ENCODE data around the gene FBXO31.
"Not testable (repeated sequence)": the region's sequence is repeated elsewhere in the genome, so short reads cannot be mapped to it uniquely, and the experiment has no call there.

The FBXO31 gene

DNA sequence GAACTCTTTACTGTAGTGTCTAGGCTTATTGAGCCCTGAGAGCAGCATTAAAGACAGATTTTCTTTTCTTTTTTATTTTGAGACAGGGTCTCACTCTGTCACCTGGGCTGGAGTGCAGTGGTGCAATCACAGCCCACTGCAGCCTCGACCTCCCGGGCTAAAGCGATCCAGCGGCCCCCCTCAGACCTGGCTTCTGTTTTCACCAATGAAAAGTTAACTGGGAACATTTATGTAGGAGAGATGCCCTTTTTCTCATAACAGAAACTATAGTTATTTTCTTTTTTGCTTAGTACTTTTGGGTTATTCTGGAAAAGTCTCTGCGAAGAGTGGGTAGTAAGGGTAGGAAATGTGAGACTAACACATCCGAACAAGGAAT is 10.1 kb upstream of the FBXO31 start:
- no peak overlapping the region for H3K27ac ChIP-seq

DNA sequence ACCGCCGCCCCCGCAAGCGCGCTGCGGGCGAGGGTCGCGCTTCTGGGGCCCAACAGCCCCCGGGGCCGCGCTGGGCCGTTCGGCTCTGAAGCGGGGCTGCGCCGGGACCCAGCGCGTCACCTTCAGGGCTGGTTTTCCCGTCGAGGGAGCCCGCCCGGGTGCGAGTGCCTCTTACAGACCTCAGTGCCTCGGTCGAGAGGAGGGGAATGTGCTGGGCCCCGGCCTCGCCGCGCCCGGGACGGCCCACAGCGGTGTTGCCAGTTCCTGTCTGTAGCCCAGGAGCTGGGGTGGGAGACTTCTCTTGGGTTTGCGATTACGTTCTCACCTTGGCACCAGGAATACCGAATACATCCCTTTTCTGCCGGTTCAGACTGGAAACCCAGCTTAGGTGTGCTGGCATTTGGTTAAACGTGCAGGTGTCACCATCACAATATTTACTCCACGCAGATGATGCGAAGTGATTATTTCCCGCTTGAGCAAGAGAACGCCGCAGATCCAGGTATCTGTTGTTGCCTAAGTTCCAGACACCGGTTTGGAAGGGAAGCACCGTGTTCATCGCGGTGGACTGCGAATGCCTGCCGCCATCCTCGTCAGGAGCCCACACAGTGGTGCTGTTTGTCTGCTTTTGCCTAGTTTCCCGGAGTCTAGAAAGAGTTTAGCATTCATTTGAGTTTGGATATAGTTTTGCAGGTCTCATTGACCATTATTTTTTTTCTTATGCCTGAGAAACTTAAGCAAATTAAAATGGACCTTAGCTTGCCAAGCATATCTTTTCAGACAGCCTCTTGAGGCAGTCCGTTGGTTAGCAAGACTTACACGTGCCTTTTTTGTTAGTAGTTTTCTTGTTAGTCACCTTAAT is 9.5 kb upstream of the FBXO31 start:
- TF ChIP-seq, protein P1, sequence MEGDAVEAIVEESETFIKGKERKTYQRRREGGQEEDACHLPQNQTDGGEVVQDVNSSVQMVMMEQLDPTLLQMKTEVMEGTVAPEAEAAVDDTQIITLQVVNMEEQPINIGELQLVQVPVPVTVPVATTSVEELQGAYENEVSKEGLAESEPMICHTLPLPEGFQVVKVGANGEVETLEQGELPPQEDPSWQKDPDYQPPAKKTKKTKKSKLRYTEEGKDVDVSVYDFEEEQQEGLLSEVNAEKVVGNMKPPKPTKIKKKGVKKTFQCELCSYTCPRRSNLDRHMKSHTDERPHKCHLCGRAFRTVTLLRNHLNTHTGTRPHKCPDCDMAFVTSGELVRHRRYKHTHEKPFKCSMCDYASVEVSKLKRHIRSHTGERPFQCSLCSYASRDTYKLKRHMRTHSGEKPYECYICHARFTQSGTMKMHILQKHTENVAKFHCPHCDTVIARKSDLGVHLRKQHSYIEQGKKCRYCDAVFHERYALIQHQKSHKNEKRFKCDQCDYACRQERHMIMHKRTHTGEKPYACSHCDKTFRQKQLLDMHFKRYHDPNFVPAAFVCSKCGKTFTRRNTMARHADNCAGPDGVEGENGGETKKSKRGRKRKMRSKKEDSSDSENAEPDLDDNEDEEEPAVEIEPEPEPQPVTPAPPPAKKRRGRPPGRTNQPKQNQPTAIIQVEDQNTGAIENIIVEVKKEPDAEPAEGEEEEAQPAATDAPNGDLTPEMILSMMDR (conservative IDR thresholded peaks at IDR 0.05): no peak
- H3K27ac ChIP-seq: peak overlapping the region; percentile 65; the same call in 1 of the 2 replicates

More for the DNA sequence above, 10.1 kb upstream of the FBXO31 start:
- TF ChIP-seq, protein P1 (conservative IDR thresholded peaks at IDR 0.05): no peak

DNA sequence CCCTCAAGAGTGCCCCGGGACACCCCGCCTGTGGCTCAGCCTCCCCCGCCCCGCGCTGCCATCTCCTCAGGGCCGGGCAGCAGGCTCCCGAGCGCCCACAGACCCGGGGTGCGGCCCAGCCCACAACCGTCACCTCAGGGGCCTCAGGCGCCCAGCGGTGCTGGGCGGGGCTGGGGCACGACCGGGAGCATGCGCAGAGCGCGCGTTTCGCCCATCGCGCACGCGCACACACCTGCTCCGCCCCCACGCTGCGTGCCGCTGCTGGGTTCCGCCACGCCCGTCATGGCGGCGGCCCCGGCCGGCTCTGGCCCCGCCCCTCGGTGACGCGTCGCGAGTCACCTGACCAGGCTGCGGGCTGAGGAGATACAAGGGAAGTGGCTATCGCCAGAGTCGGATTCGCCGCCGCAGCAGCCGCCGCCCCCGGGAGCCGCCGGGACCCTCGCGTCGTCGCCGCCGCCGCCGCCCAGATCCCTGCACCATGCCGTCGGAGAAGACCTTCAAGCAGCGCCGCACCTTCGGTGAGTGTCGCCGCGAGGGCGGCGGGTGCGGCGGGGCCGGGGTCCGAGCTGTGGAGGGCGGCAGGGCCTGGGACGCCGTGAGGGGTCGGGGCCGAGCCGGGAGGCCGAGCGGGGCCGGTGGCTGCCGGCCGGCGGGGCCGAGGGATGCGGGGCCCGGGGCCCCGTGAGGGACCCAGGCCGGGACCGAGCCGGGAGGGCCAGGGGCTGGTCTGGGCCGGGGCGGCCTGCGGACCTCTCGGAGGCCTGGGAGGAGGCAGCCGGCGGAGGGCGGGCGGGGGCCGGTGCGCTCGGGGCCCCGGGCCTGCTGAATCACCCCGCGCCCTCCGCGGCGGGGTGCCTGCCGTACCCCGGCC is 8.6 kb upstream of the FBXO31 start, which contains the start of gene MAP1LC3B:
TSS of gene MAP1LC3B (plus strand) at position 387 of the 871 bp plus-strand sequence. CDS start at position 479, 92 bp downstream.
- TF ChIP-seq, protein P1 (conservative IDR thresholded peaks at IDR 0.05): no peak
- peak within 1 kb of the TSS; percentile 65 for H3K27ac ChIP-seq

DNA sequence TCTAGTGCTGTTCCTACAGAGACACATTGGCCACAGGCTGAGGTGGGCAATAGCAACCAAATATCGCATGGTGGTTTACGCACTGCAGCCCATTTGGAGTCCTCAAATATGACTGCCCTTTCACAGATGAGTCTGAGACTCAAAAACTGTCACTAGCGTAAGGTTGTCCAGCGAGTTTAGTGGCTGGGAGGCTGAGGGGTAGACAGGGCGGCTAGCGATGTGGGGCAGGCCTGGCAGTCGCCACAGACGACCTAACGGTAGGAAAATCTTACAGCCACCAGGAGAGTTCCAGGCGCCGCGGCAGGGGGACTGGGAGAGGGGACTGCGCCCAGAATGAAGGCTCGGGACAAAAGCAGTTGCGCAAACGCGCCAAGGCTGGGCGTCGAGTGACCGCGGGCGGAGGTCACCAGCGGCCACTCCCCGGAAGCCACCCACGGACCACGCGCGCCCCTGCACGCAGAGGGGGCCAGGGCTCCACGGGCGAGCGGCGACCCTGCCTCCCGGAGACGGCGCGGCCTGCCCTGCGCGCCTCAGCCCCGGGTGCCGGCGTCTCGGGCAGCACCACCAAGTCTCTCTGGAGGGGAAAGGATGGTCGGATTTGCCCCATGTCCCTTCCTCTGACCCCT is 7.9 kb upstream of the FBXO31 start:
- H3K27ac ChIP-seq: peak overlapping the region; percentile 65
- TF ChIP-seq, protein P1 (conservative IDR thresholded peaks at IDR 0.05): no peak

DNA sequence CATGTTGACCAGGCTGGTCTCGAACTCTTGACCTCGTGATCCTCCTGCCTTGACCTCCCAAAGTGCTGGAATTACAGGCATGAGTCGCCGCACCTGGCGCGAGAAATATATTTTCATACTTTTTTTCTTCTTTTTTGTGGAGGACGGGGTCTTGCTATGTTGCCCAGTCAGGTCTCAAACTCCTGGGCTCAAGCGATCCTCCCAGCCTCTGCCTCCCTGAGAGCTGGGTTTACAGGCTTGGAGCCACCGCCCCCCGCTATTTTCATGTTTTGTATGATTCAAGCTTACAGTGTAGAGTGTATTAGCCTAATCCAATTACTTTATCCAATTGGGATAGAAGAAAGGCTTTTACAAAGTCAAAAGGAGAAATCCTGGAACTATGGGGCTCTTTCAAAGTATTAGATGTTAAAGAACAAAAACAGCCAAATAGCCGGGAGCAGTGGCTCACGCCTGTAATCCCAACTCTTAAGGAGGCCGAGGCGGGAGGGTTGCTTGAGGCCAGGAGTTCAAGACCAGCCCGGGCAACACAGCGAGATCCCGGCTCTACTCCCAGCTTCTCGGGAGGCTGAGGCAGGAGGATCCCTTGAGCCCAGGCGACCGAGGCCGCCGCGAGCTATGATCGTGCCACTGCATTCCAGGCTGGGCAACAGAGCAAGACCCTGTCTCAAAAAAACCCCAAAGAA is 7.2 kb upstream of the FBXO31 start:
- TF ChIP-seq, protein P1 (conservative IDR thresholded peaks at IDR 0.05): no peak
- no peak overlapping the region for H3K27ac ChIP-seq

DNA sequence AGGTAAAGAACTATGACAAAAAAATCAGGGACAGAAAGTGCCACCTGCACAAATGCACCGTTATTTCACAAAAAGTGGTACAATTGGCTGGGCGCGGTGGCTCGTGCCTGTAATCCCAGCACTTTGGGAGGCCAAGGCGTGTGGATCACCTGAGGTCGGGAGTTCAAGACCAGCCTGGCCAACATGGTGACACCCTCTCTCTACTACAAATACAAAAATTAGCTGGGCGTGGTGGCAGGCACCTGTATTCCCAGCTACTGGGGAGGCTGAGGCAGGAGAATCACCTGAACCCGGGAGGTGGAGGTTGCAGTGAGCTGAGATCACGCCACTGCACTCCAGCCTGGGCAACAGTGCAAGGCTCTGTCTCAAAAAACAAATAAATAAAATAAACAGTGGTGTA is 6.3 kb upstream of the FBXO31 start:
- H3K27ac ChIP-seq: not testable (repeated sequence)

DNA sequence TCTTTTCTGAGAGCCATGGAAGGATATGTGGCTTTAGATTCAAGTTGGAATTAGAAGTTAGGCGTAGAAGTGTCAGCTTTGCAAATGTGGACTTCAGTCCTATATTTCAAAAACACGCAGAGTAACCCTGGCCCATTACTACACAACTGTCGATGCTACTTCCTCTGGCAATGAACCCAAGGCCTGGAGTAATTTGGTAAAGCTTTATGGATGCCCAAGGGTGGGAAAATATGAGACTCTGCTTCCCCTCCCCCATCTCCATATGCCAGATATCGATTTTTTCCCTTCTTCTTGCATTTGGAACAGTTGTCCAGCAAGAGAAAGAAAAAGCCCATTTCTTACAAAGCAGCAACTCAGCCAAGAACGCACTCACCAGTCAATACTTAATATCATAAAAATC is 5.7 kb upstream of the FBXO31 start:
- TF ChIP-seq, protein P1 (conservative IDR thresholded peaks at IDR 0.05): no peak

More for the DNA sequence above, 5.7 kb upstream of the FBXO31 start:
- H3K27ac ChIP-seq: peak overlapping the region; percentile 63; the same call in 1 of the 2 replicates
